Suprapubic skin (tissue), 3 donors: ENCODE data around the gene MKX.

ENCODE experiments used
- CTCF ChIP-seq, 2 donors: fragments of 200-600 bp in 1 of 2; fragments of 450-650 bp in 1 of 2; sonication (generic) in 1 of 2; IDR thresholded peaks; one replicate each; pipeline ENCODE4 v1.5.1; 2016 to 2019; ENCODE audit warnings: antibody characterized with exemption in 2 of 2, mild to moderate bottlenecking in 1 of 2, moderate library complexity in 1 of 2
- POLR2AphosphoS5 ChIP-seq, 3 donors: sonication (generic); formaldehyde crosslinking; IDR thresholded peaks; one replicate each; pipeline ENCODE4 v1.6.1; 2017; ENCODE audit warnings: antibody characterized with exemption in 3 of 3

- TF ChIP-seq CTCF (IDR thresholded peaks at IDR 0.05) (no peak), POLR2AphosphoS5 (IDR thresholded peaks at IDR 0.05) (no peak)
These were observed 85.8 kb downstream of the MKX start for GRCh38 chr10:27659786-27660185.
